Panc1 (cell line): ENCODE data around the gene PHF20.

Experiments
- CTCF ChIP-seq: fragments of 450-650 bp; IDR thresholded peaks from 2 replicates; pipeline ENCODE4 v1.5.1; 2017; ENCODE audit warnings: mild to moderate bottlenecking
- POLR2AphosphoS5 ChIP-seq: IDR thresholded peaks from 2 replicates; pipeline ENCODE4 v1.6.1; 2012; ENCODE audit warnings: mild to moderate bottlenecking, low read depth, low read length, moderate library complexity

- TF ChIP-seq POLR2AphosphoS5: no peak
- no peak for TF ChIP-seq CTCF
Observed at GRCh38 chr20:35737865-35738333, 33.9 kb upstream of the PHF20 start.
